Activated T-helper 17 cell treated with anti-CD3 and anti-CD28 coated beads, Interleukin-2, amount 50 U/mL, for 72 hours (primary cell): ENCODE data around the gene CLDN9. TPM values are rescaled to one million over a fixed set of nuclear protein-coding genes. Genes with fewer than 3 reads are reported as not detected.

Source experiments
- ATAC-seq: fragments of 150-1000 bp; cut with Tn5 transposase; replicated peaks from 2 replicates; pipeline ENCODE4 v1.10.0; 2021; ENCODE audit warnings: mild to moderate bottlenecking, moderate library complexity
- H3K27ac Mint-ChIP-seq: one replicate; pipeline ENCODE4 v1.8.0; 2022; ENCODE audit warnings: mixed read lengths
- H3K27me3 Mint-ChIP-seq: one replicate; pipeline ENCODE4 v1.8.0; 2022; ENCODE audit warnings: mixed read lengths
- H3K36me3 Mint-ChIP-seq: one replicate; pipeline ENCODE4 v1.8.0; 2022; ENCODE audit warnings: low read depth, mild to moderate bottlenecking, mixed read lengths
- H3K4me1 Mint-ChIP-seq: one replicate; pipeline ENCODE4 v1.8.0; 2022; ENCODE audit warnings: mixed read lengths
- H3K4me3 Mint-ChIP-seq: one replicate; pipeline ENCODE4 v1.8.0; 2022; ENCODE audit warnings: mild to moderate bottlenecking, mixed read lengths
- H3K9me3 Mint-ChIP-seq: one replicate; pipeline ENCODE4 v1.8.0; 2022; ENCODE audit warnings: mixed read lengths
- total RNA-seq, 2 donors: library from RNA; stranded (reverse); gene quantifications; one replicate each; pipeline ENCODE4 v1.2.3, GENCODE V29; 2022

CLDN9 gene
- total RNA-seq, 2 donors from 2014 or later = 0.15 TPM; not detected in 1

DNA sequence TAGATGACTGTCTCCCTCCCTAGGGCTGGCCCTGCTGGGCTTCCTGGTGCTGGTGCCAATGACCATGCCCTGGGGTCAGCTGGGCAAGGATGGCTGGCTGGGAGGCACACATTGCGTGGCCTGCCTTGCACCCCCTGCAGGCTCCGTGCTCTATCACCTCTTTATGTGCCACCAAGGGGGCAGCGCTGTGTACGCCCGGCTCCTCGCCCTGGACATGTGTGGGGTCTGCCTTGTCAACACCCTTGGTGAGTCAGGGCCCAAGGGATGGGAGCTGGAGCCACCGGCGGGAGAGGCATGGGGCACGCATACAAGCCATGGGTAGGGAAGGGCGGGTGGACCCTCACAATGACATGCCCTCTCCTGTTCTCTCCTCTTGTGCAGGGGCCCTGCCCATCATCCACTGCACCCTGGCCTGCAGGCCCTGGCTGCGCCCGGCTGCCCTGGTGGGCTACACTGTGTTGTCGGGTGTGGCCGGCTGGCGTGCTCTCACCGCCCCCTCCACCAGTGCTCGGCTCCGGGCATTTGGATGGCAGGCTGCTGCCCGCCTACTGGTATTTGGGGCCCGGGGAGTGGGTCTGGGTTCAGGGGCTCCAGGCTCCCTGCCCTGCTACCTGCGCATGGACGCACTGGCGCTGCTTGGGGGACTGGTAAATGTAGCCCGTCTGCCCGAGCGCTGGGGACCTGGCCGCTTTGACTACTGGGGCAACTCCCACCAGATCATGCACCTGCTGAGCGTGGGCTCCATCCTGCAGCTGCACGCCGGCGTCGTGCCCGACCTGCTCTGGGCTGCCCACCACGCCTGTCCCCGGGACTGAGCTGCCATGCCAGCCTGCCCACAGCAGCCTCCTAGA is 41.4 kb upstream of the CLDN9 start:
- ATAC-seq = no peak
- Mint-ChIP-seq H3K27ac (no peak overlapping the region), H3K27me3 (peaks cover 4% of the 10 kb centered on the region), H3K36me3 (peaks cover 28% of the 10 kb centered on the region), H3K4me3 (peak overlapping the region; percentile 73), H3K9me3 (no peaks in the 10 kb centered on the region), H3K4me1 (peaks cover 12% of the 10 kb centered on the region)

- Mint-ChIP-seq H3K27ac (no peak overlapping the region), H3K36me3 (peaks cover 35% of the 10 kb centered on the region), H3K4me3 (peak overlapping the region; percentile 43), H3K4me1 (peaks cover 12% of the 10 kb centered on the region), H3K9me3 (no peaks in the 10 kb centered on the region), H3K27me3 (peaks cover 4% of the 10 kb centered on the region)
- ATAC-seq = no peak
Observed at GRCh38 chr16:2971985-2972784, 40.5 kb upstream of the CLDN9 start.

GRCh38 chr16:2973093-2973492 is 39.6 kb upstream of the CLDN9 start:
- Mint-ChIP-seq H3K4me3 (no peak overlapping the region), H3K4me1 (peaks cover 12% of the 10 kb centered on the region), H3K9me3 (no peaks in the 10 kb centered on the region), H3K36me3 (peaks cover 41% of the 10 kb centered on the region), H3K27ac (no peak overlapping the region), H3K27me3 (peaks cover 3% of the 10 kb centered on the region)
- ATAC-seq = no peak

- H3K27me3 Mint-ChIP-seq = no peaks in the 10 kb centered on the region
- no peak for ATAC-seq
- no peak overlapping the region for H3K27ac Mint-ChIP-seq
- H3K9me3 Mint-ChIP-seq = no peaks in the 10 kb centered on the region
- H3K4me3 Mint-ChIP-seq = no peak overlapping the region
- peaks cover 37% of the 10 kb centered on the region for H3K36me3 Mint-ChIP-seq
- peaks cover 6% of the 10 kb centered on the region for H3K4me1 Mint-ChIP-seq
Observed at GRCh38 chr16:2973605-2974318, 39.0 kb upstream of the CLDN9 start.

DNA sequence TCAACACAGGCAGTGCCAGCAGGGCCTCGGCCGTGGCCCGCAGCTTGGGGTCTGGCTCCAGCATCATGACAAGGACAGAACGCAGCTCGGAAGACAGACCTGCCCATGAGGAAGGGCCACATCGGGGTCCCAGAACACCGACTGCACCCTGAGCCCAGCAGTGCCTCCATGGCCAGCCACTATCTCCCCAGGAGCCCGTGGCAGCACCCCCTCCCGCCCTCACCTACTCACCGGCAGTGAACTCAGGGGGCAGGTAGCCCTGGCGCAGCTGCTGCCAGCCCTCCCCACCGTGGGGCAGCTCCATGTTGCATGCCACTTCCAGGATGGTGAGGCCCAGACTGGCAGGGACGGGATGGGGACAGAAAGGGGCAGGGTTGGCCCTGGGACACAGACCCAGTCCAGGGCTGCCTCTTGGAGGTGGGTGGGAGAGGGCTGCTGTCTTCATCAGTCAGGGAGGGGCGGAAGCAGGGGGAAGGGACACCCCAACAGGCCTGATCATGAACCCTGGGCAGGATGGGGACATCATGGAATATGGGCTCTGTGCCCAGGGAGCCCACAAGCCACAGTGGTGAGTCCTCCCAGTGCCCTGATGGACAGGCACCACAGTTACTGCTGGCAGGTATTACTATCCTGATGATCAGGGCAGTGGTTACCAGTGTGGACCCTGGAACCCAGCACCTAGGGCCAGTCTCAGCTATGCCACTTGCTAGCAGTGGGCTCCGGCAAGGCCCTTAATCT is 38.2 kb upstream of the CLDN9 start:
- H3K4me1 Mint-ChIP-seq = peaks cover 6% of the 10 kb centered on the region
- H3K27ac Mint-ChIP-seq = no peak overlapping the region
- H3K27me3 Mint-ChIP-seq = no peaks in the 10 kb centered on the region
- H3K4me3 Mint-ChIP-seq = no peak overlapping the region
- no peak for ATAC-seq
- H3K36me3 Mint-ChIP-seq = peaks cover 42% of the 10 kb centered on the region
- H3K9me3 Mint-ChIP-seq = no peaks in the 10 kb centered on the region

GRCh38 chr16:2975161-2975795 is 37.4 kb upstream of the CLDN9 start:
- Mint-ChIP-seq H3K36me3 (peaks cover 45% of the 10 kb centered on the region), H3K4me1 (peaks cover 6% of the 10 kb centered on the region), H3K27me3 (no peaks in the 10 kb centered on the region), H3K9me3 (no peaks in the 10 kb centered on the region), H3K4me3 (no peak overlapping the region), H3K27ac (no peak overlapping the region)
- ATAC-seq = no peak

GRCh38 chr16:2976201-2976600 is 36.5 kb upstream of the CLDN9 start:
- Mint-ChIP-seq H3K27ac (no peak overlapping the region), H3K9me3 (no peaks in the 10 kb centered on the region), H3K27me3 (no peaks in the 10 kb centered on the region), H3K36me3 (peaks cover 45% of the 10 kb centered on the region), H3K4me1 (peaks cover 6% of the 10 kb centered on the region), H3K4me3 (no peak overlapping the region)
- ATAC-seq = no peak

GRCh38 chr16:2976673-2977072 is 36.0 kb upstream of the CLDN9 start:
- Mint-ChIP-seq H3K36me3 (peaks cover 45% of the 10 kb centered on the region), H3K4me3 (no peak overlapping the region), H3K4me1 (peaks cover 7% of the 10 kb centered on the region), H3K27me3 (no peaks in the 10 kb centered on the region), H3K27ac (no peak overlapping the region), H3K9me3 (no peaks in the 10 kb centered on the region)
- no peak for ATAC-seq

- ATAC-seq = no peak
- Mint-ChIP-seq H3K9me3 (no peaks in the 10 kb centered on the region), H3K36me3 (peaks cover 37% of the 10 kb centered on the region), H3K4me1 (peaks cover 3% of the 10 kb centered on the region), H3K4me3 (no peak overlapping the region), H3K27ac (no peak overlapping the region), H3K27me3 (no peaks in the 10 kb centered on the region)
Observed at GRCh38 chr16:2977440-2977839, 35.3 kb upstream of the CLDN9 start.

DNA sequence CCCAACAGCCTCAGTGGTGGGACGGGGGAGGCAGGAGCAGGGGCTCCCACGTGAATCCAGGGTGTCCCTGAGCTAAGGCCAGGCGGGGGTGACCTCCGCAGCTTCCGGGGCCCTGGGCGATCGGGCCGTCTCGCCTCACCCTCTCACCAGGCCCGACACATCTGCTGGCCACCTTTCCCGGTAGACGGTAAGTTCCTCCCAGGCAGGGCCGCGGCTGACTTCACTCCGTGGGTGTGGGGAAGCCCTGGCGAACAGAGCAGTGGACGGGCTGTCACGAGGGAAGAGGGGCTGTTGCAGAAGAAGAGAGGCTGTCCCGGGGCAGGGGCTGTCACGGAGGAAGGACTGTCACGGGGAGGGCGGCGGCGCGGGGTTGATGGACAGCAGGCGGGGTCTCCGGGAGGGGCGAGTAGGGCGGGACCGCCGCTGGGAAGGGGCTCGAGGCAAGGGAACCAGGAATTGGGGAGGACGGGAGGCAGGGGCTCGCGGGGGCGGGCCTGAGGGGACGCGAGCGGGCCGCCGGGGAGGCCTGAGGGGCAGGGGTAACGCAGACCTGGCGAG is 33.0 kb upstream of the CLDN9 start:
- Mint-ChIP-seq H3K4me1 (peaks cover 3% of the 10 kb centered on the region), H3K36me3 (peaks cover 33% of the 10 kb centered on the region), H3K27me3 (no peaks in the 10 kb centered on the region), H3K4me3 (peak overlapping the region; percentile 84), H3K27ac (no peak overlapping the region), H3K9me3 (no peaks in the 10 kb centered on the region)
- ATAC-seq = peak; percentile 16

DNA sequence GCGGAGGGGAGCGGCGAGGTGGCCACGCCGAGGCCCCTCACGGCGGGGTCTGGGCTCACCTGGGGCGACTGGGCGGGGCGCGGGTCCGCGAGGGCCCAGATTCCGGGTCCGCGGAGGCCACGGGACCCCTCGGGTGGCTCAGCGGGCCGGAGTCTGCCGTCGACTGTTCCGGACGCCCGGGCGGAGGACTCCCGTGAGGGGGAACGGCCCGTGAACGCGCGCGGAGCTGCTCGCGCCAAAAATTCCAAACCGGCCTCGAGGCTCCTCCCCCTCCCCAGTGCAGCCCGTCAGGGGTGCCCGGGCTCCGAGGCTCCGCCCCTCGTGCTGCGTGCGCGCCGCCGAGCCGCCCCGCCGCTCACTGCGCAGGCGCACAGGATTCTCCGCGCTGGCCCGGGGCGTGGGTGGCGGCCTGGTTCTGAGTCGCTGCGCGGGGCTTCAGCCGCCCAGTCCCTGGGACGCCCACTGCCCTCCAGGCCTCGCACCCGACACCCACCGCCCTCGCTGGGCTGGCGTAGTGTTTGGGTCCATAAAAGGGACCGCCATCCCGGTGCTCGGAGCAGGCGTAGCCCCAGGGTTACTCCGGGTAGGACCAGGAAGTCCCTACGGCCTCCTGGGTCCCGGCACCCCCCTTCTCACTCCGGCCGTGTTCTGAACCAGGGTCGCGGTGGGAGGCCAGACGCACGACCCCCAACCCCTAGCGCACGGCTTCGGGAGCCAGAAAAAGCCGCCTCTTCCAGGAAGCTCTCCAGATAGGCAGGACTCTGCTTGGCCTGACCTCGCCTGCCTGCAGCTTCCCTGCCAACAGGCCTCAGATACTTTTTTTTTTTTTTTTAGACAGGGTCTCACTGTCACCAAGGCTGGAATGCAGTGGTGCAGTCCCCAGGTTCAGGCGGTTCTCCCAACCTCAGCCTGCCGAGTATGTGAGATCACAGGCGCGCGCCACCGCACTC is 32.2 kb upstream of the CLDN9 start, which contains the start of gene PKMYT1:
PKMYT1 (minus strand) TSS at position 220 of the 950 bp plus-strand sequence. CDS start 789 bp downstream, outside the sequence.
- Mint-ChIP-seq H3K36me3 (peaks cover 33% of the 10 kb centered on the region), H3K9me3 (no peaks in the 10 kb centered on the region), H3K4me3 (peak within 1 kb of the TSS; percentile 84), H3K4me1 (peaks cover 3% of the 10 kb centered on the region), H3K27me3 (no peaks in the 10 kb centered on the region), H3K27ac (peak within 1 kb of the TSS; percentile 88)
- peak; percentile 88 for ATAC-seq

GRCh38 chr16:2981177-2981898 is 31.4 kb upstream of the CLDN9 start:
- Mint-ChIP-seq H3K36me3 (peaks cover 26% of the 10 kb centered on the region), H3K27ac (peak overlapping the region; percentile 88), H3K4me1 (peaks cover 3% of the 10 kb centered on the region), H3K4me3 (peak overlapping the region; percentile 84), H3K27me3 (no peaks in the 10 kb centered on the region), H3K9me3 (no peaks in the 10 kb centered on the region)
- no peak for ATAC-seq
